SKM-1 (cell line): ENCODE results near the gene MYLK4.

Experiments
- DNase-seq: peaks from one replicate; lab custom pipeline; 2025; ENCODE audit not compliant: unreplicated experiment; lab: John Stamatoyannopoulos, UW

The MYLK4 gene

GRCh38 chr6:2756687-2757224 lies 6.0 kb upstream of the MYLK4 start:
- DNase-seq: no peak

- DNase-seq: no peak
Measured at GRCh38 chr6:2756241-2756640, 5.5 kb upstream of the MYLK4 start.

GRCh38 chr6:2755456-2755855 lies 4.7 kb upstream of the MYLK4 start:
- no peak for DNase-seq

- no peak for DNase-seq
Measured at GRCh38 chr6:2754911-2755310, 4.2 kb upstream of the MYLK4 start.

GRCh38 chr6:2754393-2754792 lies 3.7 kb upstream of the MYLK4 start:
- DNase-seq: no peak

- DNase-seq: no peak
Measured at GRCh38 chr6:2753743-2754142, 3.0 kb upstream of the MYLK4 start.

GRCh38 chr6:2753110-2753489 lies 2.4 kb upstream of the MYLK4 start:
- DNase-seq: no peak

GRCh38 chr6:2752477-2753109 lies 1.9 kb upstream of the MYLK4 start:
- no peak for DNase-seq

GRCh38 chr6:2751871-2752270 lies 1.1 kb upstream of the MYLK4 start:
- DNase-seq: no peak

- DNase-seq: peak; percentile 71
Measured at GRCh38 chr6:2749969-2750600, 637 bp downstream of the MYLK4 start.

GRCh38 chr6:2748183-2748582 lies 2.5 kb downstream of the MYLK4 start:
- DNase-seq: no peak

- DNase-seq: no peak
Measured at GRCh38 chr6:2746557-2747061, 4.1 kb downstream of the MYLK4 start.

GRCh38 chr6:2745246-2745645 lies 5.5 kb downstream of the MYLK4 start:
- DNase-seq: no peak

- no peak for DNase-seq
Measured at GRCh38 chr6:2744778-2745177, 5.9 kb downstream of the MYLK4 start.

- DNase-seq: no peak
Measured at GRCh38 chr6:2744209-2744771, 6.4 kb downstream of the MYLK4 start.

- DNase-seq: no peak
Measured at GRCh38 chr6:2743280-2744208, 7.2 kb downstream of the MYLK4 start.

GRCh38 chr6:2741756-2742155 lies 9.0 kb downstream of the MYLK4 start:
- no peak for DNase-seq

GRCh38 chr6:2740581-2740980 lies 10.1 kb downstream of the MYLK4 start:
- no peak for DNase-seq

- no peak for DNase-seq
Measured at GRCh38 chr6:2739335-2739734, 11.4 kb downstream of the MYLK4 start.

GRCh38 chr6:2738373-2738979 lies 12.2 kb downstream of the MYLK4 start:
- peak; percentile 24 for DNase-seq

GRCh38 chr6:2737885-2738284 lies 12.8 kb downstream of the MYLK4 start:
- DNase-seq: no peak
